ENCODE measurements around the gene ITCH.
A peak's percentile ranks its signal among the peaks of the same experiment; 100 is the strongest.
"Not testable (repeated sequence)": the region's sequence is repeated elsewhere in the genome, so short reads cannot be mapped to it uniquely, and the experiment has no call there.

ITCH gene

GRCh38 chr20:34421766-34422466 is 58.8 kb downstream of the ITCH start:
- no peak for FAIRE-seq

- not testable (repeated sequence) for FAIRE-seq
These were observed 62.1 kb downstream of the ITCH start for GRCh38 chr20:34425032-34425690.

GRCh38 chr20:34426026-34426425 is 63.0 kb downstream of the ITCH start:
- FAIRE-seq, result no peak

- no peak for FAIRE-seq
These were observed 64.3 kb downstream of the ITCH start for GRCh38 chr20:34427331-34427730.

GRCh38 chr20:34427784-34428183 is 64.7 kb downstream of the ITCH start:
- FAIRE-seq, result no peak

GRCh38 chr20:34431168-34431567 is 68.1 kb downstream of the ITCH start:
- no peak for FAIRE-seq

- not testable (repeated sequence) for FAIRE-seq
These were observed 69.6 kb downstream of the ITCH start for GRCh38 chr20:34432663-34433062.

- FAIRE-seq, result no peak
These were observed 70.3 kb downstream of the ITCH start for GRCh38 chr20:34433391-34433790.

GRCh38 chr20:34435589-34435988 is 72.5 kb downstream of the ITCH start:
- FAIRE-seq, result no peak

GRCh38 chr20:34437330-34437986 is 74.4 kb downstream of the ITCH start:
- FAIRE-seq, result no peak

GRCh38 chr20:34439168-34439567 is 76.1 kb downstream of the ITCH start:
- no peak for FAIRE-seq

GRCh38 chr20:34441423-34441822 is 78.3 kb downstream of the ITCH start:
- not testable (repeated sequence) for FAIRE-seq

GRCh38 chr20:34443546-34443945 is 80.5 kb downstream of the ITCH start:
- FAIRE-seq, result no peak

GRCh38 chr20:34445177-34446065 is 82.3 kb downstream of the ITCH start:
- peak; percentile 34 for FAIRE-seq

- FAIRE-seq, result no peak
These were observed 85.4 kb downstream of the ITCH start for GRCh38 chr20:34448517-34448916.

GRCh38 chr20:34449674-34450592 is 86.9 kb downstream of the ITCH start:
- no peak for FAIRE-seq

GRCh38 chr20:34452281-34452982 is 89.4 kb downstream of the ITCH start:
- FAIRE-seq, result no peak

- FAIRE-seq, result no peak
These were observed 95.6 kb downstream of the ITCH start for GRCh38 chr20:34458631-34459030.

GRCh38 chr20:34459209-34459897 is 96.3 kb downstream of the ITCH start:
- FAIRE-seq, result no peak

- FAIRE-seq, result no peak
These were observed 98.7 kb downstream of the ITCH start for GRCh38 chr20:34461779-34462087.

GRCh38 chr20:34468951-34469350 is 105.9 kb downstream of the ITCH start:
- no peak for FAIRE-seq
